H1 (cell line): ENCODE measurements around the gene PROZ. TPM values are rescaled to one million over a fixed set of nuclear protein-coding genes. Genes with fewer than 3 reads are reported as not detected.

Experiments used
- polyA plus RNA-seq, 7 experiments: library from polyadenylated mRNA; depleted of rRNA in 3 of 7; stranded (reverse) in 5 of 7; unstranded in 2 of 7; fragments of >200 nt in 5 of 7; fragments of 200-250 nt in 2 of 7; gene quantifications; 1 replicate in 5 of 7; 2 replicates in 1 of 7; 4 replicates in 1 of 7; pipeline versions ENCODE4 v1.2.1 to v1.2.3, GENCODE V29; 2011 to 2013; ENCODE audit warnings: missing spikeins in 2 of 7, mixed read lengths in 2 of 7
- total RNA-seq: library from RNA; stranded (reverse); fragmentation: NEBNext Ultra II Directional; extraction: Animal tissue kit (Norgen Biotek cat#: 25700); gene quantifications from 2 replicates; pipeline ENCODE4 v1.2.1, GENCODE V29; 2021
- TF ChIP-seq, protein P1 (sequence below): fragments of 300-600 bp; sonication (generic); IDR thresholded peaks from 2 replicates; pipeline ENCODE4 v1.7.1; 2012; ENCODE audit warnings: low read length, moderate library complexity, mild to moderate bottlenecking, inconsistent platforms; ENCODE audit not compliant: insufficient replicate concordance

PROZ gene
- total and polyA plus RNA-seq, 2 of the 8 experiments (the other 6 are each of a cell fraction or from before 2014, with no cell fraction given) = not detected

DNA sequence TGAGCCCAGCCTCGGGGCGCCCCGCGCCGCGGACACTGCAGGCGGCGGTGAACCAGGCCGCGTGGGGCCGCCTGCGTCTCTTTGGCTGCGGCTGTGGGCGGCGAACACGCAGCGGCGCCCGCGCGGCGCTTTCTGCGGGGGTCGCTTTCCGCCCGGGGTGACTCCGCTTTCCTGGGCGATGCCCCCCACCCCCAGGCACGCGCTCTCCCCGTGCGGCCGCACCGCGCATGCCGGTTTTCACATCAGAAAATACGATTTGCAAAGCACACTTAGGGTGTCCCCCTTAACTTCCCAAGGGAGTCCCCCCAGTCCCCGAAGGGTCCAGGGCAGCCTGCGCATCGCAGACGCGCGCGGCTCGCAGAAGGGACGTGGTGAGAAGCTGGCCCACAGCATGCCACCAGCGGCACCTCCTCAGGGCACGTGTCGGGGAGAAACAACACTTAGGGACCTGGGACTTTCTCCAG is 47.6 kb upstream of the PROZ start (continued):
- TF ChIP-seq, protein P1, sequence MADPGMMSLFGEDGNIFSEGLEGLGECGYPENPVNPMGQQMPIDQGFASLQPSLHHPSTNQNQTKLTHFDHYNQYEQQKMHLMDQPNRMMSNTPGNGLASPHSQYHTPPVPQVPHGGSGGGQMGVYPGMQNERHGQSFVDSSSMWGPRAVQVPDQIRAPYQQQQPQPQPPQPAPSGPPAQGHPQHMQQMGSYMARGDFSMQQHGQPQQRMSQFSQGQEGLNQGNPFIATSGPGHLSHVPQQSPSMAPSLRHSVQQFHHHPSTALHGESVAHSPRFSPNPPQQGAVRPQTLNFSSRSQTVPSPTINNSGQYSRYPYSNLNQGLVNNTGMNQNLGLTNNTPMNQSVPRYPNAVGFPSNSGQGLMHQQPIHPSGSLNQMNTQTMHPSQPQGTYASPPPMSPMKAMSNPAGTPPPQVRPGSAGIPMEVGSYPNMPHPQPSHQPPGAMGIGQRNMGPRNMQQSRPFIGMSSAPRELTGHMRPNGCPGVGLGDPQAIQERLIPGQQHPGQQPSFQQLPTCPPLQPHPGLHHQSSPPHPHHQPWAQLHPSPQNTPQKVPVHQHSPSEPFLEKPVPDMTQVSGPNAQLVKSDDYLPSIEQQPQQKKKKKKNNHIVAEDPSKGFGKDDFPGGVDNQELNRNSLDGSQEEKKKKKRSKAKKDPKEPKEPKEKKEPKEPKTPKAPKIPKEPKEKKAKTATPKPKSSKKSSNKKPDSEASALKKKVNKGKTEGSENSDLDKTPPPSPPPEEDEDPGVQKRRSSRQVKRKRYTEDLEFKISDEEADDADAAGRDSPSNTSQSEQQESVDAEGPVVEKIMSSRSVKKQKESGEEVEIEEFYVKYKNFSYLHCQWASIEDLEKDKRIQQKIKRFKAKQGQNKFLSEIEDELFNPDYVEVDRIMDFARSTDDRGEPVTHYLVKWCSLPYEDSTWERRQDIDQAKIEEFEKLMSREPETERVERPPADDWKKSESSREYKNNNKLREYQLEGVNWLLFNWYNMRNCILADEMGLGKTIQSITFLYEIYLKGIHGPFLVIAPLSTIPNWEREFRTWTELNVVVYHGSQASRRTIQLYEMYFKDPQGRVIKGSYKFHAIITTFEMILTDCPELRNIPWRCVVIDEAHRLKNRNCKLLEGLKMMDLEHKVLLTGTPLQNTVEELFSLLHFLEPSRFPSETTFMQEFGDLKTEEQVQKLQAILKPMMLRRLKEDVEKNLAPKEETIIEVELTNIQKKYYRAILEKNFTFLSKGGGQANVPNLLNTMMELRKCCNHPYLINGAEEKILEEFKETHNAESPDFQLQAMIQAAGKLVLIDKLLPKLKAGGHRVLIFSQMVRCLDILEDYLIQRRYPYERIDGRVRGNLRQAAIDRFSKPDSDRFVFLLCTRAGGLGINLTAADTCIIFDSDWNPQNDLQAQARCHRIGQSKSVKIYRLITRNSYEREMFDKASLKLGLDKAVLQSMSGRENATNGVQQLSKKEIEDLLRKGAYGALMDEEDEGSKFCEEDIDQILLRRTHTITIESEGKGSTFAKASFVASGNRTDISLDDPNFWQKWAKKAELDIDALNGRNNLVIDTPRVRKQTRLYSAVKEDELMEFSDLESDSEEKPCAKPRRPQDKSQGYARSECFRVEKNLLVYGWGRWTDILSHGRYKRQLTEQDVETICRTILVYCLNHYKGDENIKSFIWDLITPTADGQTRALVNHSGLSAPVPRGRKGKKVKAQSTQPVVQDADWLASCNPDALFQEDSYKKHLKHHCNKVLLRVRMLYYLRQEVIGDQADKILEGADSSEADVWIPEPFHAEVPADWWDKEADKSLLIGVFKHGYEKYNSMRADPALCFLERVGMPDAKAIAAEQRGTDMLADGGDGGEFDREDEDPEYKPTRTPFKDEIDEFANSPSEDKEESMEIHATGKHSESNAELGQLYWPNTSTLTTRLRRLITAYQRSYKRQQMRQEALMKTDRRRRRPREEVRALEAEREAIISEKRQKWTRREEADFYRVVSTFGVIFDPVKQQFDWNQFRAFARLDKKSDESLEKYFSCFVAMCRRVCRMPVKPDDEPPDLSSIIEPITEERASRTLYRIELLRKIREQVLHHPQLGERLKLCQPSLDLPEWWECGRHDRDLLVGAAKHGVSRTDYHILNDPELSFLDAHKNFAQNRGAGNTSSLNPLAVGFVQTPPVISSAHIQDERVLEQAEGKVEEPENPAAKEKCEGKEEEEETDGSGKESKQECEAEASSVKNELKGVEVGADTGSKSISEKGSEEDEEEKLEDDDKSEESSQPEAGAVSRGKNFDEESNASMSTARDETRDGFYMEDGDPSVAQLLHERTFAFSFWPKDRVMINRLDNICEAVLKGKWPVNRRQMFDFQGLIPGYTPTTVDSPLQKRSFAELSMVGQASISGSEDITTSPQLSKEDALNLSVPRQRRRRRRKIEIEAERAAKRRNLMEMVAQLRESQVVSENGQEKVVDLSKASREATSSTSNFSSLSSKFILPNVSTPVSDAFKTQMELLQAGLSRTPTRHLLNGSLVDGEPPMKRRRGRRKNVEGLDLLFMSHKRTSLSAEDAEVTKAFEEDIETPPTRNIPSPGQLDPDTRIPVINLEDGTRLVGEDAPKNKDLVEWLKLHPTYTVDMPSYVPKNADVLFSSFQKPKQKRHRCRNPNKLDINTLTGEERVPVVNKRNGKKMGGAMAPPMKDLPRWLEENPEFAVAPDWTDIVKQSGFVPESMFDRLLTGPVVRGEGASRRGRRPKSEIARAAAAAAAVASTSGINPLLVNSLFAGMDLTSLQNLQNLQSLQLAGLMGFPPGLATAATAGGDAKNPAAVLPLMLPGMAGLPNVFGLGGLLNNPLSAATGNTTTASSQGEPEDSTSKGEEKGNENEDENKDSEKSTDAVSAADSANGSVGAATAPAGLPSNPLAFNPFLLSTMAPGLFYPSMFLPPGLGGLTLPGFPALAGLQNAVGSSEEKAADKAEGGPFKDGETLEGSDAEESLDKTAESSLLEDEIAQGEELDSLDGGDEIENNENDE = no peak
